ENCODE data around the gene ERCC2. TPM values are rescaled to one million over a fixed set of nuclear protein-coding genes. Genes with fewer than 3 reads are reported as not detected.
"Not testable (repeated sequence)": the region's sequence is repeated elsewhere in the genome, so short reads cannot be mapped to it uniquely, and the experiment has no call there.

ERCC2 gene
- total RNA-seq, 2 experiments from 2014 or later: 19.0 to 20.0 TPM

DNA sequence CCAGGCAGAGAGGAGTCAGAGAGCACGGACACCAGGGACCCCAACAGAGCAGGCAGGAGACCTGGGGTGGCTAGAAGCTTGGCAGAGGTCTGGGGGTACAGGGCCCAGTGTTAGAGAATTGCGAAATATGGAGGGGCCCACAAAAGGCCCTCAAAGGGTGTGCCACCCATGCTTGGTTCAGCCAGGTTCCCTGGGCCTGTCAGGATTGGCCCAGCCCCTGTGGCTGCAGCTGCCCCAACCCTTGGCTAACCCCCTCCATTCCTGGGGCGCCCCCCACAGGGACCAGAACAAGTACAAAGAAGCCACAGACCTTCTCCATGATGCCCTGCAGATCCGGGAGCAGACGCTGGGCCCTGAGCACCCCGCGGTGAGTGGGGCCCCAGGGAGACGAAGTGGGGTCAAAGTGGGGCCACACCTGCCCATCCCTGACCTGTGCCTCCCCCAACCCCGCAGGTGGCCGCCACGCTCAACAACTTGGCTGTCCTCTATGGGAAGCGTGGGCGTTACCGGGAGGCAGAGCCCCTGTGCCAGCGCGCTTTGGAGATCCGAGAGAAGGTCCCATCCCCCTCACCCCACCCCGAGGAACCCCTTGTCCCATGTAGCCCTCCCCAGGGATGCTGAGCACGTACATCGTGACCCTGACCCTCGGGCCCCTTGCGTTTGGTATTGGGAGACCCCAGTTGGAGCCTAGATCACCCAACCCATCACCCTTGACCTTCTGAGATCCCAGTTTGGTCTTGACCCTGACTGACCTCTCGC is 21.8 kb downstream of the ERCC2 start:
- POLR2A ChIA-PET: no interaction called here
- no peaks in the 10 kb centered on the region for H3K4me1 Mint-ChIP-seq
- CTCF ChIA-PET: interaction anchor here (0.5 kb wide), 1 partner anchor 396 kb away, joined by 3 read pairs; no protein-coding TSS in a partner anchor
- no peak for DNase-seq
- H3K9me3 Mint-ChIP-seq: no peaks in the 10 kb centered on the region
- H3K4me3 Mint-ChIP-seq: no peak overlapping the region
- H3K27ac Mint-ChIP-seq: no peak overlapping the region
- H3K27me3 Mint-ChIP-seq: peaks cover 7% of the 10 kb centered on the region
- peaks cover 2% of the 10 kb centered on the region for H3K36me3 Mint-ChIP-seq (ENCODE audit: low read depth)

DNA sequence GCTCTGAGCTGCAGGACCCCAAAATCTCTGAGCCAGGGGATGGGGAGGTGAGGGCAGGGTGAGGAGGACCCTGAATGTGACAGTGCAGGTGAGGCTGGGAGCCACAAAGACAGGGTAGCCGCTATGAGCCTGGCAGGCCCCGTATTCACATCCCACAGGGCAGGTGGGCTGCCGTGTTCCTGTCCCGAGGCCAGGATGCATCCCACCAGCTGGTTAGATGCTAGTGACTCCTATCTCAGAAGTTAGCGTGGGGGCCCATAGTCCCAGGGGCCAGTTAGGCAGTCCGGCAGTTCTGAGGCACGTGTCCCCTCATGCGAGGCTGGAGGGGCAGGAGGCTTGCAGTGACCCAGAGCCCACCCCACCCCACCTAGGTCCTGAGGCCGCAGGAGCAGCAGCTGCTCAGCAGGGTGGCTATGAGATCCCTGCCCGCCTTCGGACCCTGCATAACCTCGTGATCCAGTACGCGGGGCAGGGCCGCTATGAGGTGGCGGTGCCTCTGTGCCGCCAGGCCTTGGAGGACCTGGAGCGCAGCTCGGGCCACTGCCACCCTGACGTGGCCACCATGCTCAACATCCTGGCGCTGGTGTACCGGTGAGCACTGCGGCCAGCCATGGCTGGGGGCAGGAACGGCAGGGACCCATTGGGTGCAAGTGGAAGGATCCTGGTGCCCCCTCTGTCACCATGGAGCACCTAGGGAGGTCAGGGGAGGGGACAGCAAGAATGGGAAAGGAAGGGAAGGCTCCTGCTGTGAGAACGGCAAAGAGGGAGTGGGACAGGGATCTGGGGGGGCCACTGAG is 22.6 kb downstream of the ERCC2 start:
- peaks cover 8% of the 10 kb centered on the region for H3K27me3 Mint-ChIP-seq
- H3K4me1 Mint-ChIP-seq: no peaks in the 10 kb centered on the region
- H3K36me3 Mint-ChIP-seq (ENCODE audit: low read depth): no peaks in the 10 kb centered on the region
- no peaks in the 10 kb centered on the region for H3K9me3 Mint-ChIP-seq
- H3K4me3 Mint-ChIP-seq: no peak overlapping the region
- ChIA-PET POLR2A (no interaction called here), CTCF (no interaction called here)
- no peak for DNase-seq
- H3K27ac Mint-ChIP-seq: no peak overlapping the region

DNA sequence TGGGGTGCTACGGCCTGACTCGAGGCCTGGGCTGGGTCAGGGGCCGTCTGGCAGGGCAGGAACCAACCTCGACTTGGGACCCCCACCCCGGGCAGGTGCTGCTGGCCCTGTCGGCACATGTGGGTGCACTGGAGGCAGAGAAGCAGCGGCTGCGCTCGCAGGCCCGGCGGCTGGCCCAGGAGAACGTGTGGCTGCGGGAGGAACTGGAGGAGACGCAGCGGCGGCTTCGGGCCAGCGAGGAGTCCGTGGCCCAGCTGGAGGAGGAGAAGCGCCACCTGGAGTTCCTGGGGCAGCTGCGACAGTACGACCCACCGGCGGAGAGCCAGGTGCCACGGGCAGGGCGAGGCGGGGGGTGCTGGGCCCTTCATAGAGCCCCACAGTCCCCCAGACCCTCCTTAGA is 23.9 kb downstream of the ERCC2 start:
- Mint-ChIP-seq H3K4me3 (no peak overlapping the region), H3K4me1 (no peaks in the 10 kb centered on the region), H3K36me3 (ENCODE audit: low read depth) (no peaks in the 10 kb centered on the region), H3K27me3 (peaks cover 8% of the 10 kb centered on the region), H3K27ac (no peak overlapping the region), H3K9me3 (no peaks in the 10 kb centered on the region)
- POLR2A ChIA-PET: no interaction called here
- DNase-seq: no peak
- CTCF ChIA-PET: no interaction called here

DNA sequence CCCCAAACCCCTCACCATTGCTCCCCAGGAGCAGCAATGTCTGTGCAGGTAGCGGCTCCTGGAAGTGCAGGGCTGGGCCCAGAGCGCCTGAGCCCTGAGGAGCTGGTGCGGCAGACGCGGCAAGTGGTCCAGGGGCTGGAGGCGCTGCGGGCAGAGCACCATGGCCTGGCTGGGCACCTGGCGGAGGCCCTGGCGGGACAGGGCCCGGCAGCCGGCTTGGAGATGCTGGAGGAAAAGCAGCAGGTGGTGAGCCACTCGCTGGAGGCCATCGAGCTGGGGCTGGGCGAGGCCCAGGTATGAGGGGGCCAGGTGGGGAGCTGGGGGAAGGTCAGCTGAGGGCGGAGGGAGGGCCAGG is 24.9 kb downstream of the ERCC2 start:
- H3K9me3 Mint-ChIP-seq: no peaks in the 10 kb centered on the region
- H3K4me1 Mint-ChIP-seq: no peaks in the 10 kb centered on the region
- ChIA-PET POLR2A (no interaction called here), CTCF (no interaction called here)
- no peak for DNase-seq
- no peak overlapping the region for H3K4me3 Mint-ChIP-seq
- no peak overlapping the region for H3K27ac Mint-ChIP-seq
- H3K36me3 Mint-ChIP-seq (ENCODE audit: low read depth): no peaks in the 10 kb centered on the region
- peaks cover 8% of the 10 kb centered on the region for H3K27me3 Mint-ChIP-seq

DNA sequence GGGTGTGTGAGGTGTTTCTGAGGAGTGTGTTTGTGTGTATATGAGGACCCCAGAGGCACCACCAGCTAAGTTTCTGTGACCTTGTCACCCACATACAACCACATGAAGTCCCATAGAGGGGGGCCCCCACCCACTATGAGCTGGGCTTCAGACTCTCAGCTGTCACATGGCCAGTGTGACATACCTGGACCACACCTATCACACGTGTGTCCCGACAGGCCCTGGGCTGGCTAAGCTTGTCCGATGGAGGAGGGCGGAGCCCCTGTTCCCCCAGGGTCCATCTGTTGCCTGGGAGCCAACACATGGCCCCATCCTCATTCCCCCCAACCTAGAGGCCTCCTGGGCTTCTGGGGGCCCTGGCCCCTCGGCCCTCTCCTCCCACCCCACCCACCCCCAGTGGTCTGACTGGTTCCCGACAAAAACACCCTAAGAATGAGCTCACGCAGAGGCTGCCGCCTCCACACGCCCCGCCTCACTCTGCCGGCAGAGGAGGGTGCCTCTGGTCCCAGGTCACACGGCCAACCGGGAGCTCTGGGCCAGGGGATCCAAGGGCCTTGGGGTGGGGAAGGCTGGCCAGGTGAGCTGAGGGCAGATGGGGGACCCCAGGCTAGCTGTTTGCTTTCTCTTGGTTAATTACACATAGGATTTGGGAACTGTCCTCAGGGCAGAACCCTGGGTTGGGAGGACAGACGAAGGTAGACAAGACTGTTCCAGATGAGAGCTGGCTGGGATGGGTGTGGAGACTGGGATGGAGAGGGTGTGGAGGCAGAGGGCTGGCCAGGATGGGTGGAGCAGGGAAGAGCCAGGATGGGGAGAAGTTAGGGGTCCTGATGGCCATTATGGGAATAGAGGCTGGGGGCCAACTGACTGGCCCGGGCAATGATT is 25.5 kb downstream of the ERCC2 start:
- ChIA-PET CTCF (interaction anchor here (0.7 kb wide), 1 partner anchor 279 kb away, joined by 4 read pairs; no protein-coding TSS in a partner anchor), POLR2A (no interaction called here)
- Mint-ChIP-seq H3K4me1 (peaks cover 3% of the 10 kb centered on the region), H3K27me3 (peaks cover 13% of the 10 kb centered on the region), H3K9me3 (no peaks in the 10 kb centered on the region), H3K27ac (no peak overlapping the region), H3K36me3 (ENCODE audit: low read depth) (no peaks in the 10 kb centered on the region), H3K4me3 (no peak overlapping the region)
- no peak for DNase-seq

DNA sequence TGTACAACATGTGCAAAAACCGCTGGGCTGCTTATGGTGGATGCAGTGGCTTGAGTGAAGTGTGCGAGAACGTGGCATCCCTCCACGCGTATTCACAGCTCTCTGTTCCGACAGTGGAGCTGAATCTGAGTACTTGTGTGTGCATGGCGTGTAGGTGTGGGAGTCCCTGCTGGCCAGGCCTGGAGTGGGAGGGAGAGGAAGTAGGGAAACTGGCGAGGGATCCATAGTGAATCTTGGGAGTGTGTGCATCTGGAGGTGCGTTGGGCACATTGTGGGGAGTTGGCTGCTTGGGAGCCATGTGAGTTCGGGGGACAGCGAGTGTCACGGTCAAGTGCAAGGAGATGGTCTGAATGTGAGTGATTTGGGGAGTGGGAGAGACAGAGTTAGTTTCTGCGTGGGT is 27.5 kb downstream of the ERCC2 start:
- Mint-ChIP-seq H3K27ac (no peak overlapping the region), H3K36me3 (ENCODE audit: low read depth) (no peaks in the 10 kb centered on the region), H3K9me3 (no peaks in the 10 kb centered on the region), H3K4me1 (peaks cover 7% of the 10 kb centered on the region), H3K27me3 (peaks cover 13% of the 10 kb centered on the region), H3K4me3 (no peak overlapping the region)
- ChIA-PET POLR2A (no interaction called here), CTCF (no interaction called here)
- DNase-seq: no peak

DNA sequence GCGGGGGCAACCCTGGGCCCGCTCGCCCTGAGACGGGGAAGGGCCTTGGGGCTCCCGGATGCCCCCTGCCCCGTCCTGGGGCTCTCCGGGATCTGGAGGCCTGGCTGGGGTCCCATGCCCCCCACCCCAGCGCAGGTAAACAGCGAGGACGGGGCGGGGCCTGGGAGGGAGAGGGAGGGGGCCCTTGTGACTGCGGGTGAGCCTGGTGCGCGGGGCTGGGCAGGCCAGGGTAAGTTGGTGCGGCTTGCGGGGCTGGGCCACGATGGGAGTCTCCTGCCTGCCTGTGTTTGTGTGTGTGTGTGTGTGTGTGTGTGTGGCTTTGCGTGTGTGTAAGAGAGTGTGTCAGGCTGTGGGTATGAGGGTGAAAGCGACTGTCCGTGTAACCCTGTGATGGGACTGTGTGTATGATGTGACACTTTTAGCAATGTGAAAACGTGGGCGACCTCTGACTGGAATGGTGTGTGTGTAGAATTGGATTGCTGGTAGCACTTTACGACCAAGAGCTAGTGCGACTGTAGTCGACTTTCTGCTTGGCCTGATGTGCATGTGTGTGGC is 29.4 kb downstream of the ERCC2 start:
- Mint-ChIP-seq H3K27me3 (peaks cover 16% of the 10 kb centered on the region), H3K4me3 (no peak overlapping the region), H3K4me1 (peaks cover 7% of the 10 kb centered on the region), H3K9me3 (no peaks in the 10 kb centered on the region), H3K27ac (no peak overlapping the region), H3K36me3 (ENCODE audit: low read depth) (no peaks in the 10 kb centered on the region)
- POLR2A ChIA-PET: interaction anchor here (0.6 kb wide), 1 partner anchor 519 kb away, joined by 5 read pairs; no protein-coding TSS in a partner anchor
- no peak for DNase-seq
- CTCF ChIA-PET: interaction anchor here (1.8 kb wide), 1 partner anchor 138 kb away, joined by 4 read pairs; no protein-coding TSS in a partner anchor

DNA sequence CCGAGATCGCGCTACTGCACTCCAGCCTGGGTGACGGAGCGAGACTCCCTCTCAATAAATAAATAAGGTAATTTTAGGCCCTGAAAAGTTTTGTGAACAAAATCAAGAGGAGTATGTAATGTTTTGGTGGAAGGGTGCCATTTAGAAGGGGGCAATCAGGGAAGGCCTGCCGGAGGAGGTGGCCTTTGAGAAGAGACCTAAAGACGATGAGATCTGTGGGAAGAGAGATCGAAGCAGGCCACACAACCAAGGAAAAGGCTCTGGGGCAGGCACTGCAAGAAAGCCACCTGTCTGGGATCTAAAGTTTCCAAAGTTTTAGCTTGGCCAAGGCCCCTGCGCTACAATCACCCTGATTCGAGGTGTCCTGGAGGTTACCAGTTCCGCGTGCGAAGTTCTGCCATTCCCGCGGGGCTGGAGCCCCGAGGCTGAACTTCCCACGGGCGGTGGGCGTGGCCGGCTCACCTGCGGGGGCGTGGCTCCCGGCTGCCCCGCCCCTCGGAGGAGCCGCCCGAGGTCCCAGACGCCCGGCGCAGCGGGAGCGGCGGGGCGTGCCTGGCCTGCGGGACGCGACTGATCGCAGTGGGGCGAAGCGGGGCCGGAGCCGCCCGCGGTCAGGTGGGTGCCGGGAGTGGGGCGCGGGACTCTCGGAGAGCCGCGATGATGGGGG is 30.0 kb downstream of the ERCC2 start, which contains the start of gene KLC3:
Gene KLC3, plus strand, starts transcription at position 519 of the 667 bp plus-strand sequence. CDS start 4,792 bp downstream, outside the sequence.
- H3K4me1 Mint-ChIP-seq: peaks cover 7% of the 10 kb centered on the region
- H3K9me3 Mint-ChIP-seq: no peaks in the 10 kb centered on the region
- ChIA-PET POLR2A (no interaction called here), CTCF (interaction anchor here (1.5 to 2.0 kb wide), 3 partner anchors 14 to 138 kb away, joined by 3 to 5 read pairs (median 4); no protein-coding TSS in a partner anchor)
- H3K27ac Mint-ChIP-seq: no peak within 1 kb of the TSS
- H3K4me3 Mint-ChIP-seq: peak within 1 kb of the TSS; percentile 15
- H3K36me3 Mint-ChIP-seq (ENCODE audit: low read depth): no peaks in the 10 kb centered on the region
- peak; percentile 41 for DNase-seq
- peaks cover 13% of the 10 kb centered on the region for H3K27me3 Mint-ChIP-seq

DNA sequence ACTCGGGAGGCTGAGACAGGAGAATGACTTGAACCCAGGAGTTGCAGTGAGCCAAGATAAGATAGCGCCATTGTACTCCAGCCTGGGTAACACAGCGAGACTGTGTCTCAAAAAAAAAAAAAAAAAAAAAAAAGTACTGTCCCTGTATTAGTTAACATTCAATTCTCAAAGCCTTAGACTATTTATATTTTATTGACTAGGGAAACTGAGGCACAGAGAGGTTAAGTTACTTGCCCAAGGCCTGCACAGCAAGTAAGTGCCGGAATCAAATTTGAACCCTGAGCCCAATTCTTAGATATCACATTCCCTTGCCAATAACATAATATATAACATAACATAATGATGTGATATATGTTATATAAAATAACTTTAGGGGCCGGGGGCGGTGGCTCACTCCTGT is 30.7 kb downstream of the ERCC2 start:
- peaks cover 7% of the 10 kb centered on the region for H3K4me1 Mint-ChIP-seq
- ChIA-PET POLR2A (no interaction called here), CTCF (interaction anchor here (0.8 to 2.1 kb wide), 11 partner anchors 13 to 247 kb away, joined by 3 to 6 read pairs (median 4); partner anchors contain the start of gene PPP1R37)
- no peaks in the 10 kb centered on the region for H3K36me3 Mint-ChIP-seq (ENCODE audit: low read depth)
- H3K27ac Mint-ChIP-seq: no peak overlapping the region
- no peaks in the 10 kb centered on the region for H3K9me3 Mint-ChIP-seq
- peaks cover 12% of the 10 kb centered on the region for H3K27me3 Mint-ChIP-seq
- DNase-seq: no peak
- H3K4me3 Mint-ChIP-seq: no peak overlapping the region

DNA sequence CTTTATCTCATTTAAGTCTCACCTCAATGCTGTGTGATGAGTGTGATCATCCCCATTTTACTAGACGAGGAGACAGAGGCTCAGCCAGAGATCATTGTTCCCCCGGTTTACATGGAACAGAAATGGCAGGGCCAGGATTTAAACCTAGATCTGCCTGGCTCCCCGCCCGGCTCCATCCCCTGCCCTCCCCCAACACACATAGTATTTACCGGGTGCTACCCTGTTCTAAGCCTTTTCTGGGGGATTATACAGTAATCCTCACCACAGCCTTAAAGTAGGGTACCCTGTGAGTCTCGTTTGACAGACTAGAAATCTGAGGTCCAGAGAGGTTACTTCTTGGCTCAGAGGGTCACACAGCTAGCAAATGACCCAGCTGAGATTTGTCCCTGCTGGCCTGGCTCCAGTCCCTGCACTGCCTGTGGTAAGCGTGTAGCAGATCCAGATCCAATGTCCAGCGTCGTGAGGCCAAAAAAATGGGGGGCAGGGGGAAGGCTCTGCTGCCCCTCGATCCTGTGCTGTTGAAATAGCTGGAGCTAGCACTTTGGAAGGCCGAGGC is 33.6 kb downstream of the ERCC2 start:
- Mint-ChIP-seq H3K27ac (no peak overlapping the region), H3K27me3 (peaks cover 9% of the 10 kb centered on the region), H3K9me3 (no peaks in the 10 kb centered on the region), H3K36me3 (ENCODE audit: low read depth) (no peaks in the 10 kb centered on the region), H3K4me3 (no peak overlapping the region), H3K4me1 (peaks cover 7% of the 10 kb centered on the region)
- CTCF ChIA-PET: interaction anchor here (0.6 to 1.4 kb wide), 4 partner anchors 10 to 658 kb away, joined by 3 to 5 read pairs (median 4); partner anchors contain the start of gene CCDC61
- POLR2A ChIA-PET: no interaction called here
- no peak for DNase-seq

DNA sequence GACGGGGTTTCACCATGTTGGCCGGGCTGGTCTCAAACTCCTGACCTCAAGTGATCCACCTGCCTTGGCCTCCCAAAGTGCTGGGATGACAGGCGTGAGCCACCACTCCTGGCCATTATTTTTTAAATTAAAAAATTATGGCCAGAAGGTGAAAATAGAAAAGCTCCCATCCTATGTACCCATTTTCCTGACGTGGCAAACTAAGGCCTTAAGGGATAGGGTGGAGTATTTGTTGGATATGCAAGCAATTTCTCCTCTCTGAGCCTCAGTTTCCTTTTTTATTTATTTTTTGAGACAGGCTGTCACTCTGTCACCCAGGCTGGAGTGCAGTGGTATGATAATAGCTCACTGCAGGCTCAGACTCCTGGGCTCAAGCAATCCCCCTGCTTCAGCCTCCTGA is 35.5 kb downstream of the ERCC2 start:
- H3K36me3 Mint-ChIP-seq (ENCODE audit: low read depth); H3K4me3 Mint-ChIP-seq; H3K4me1 Mint-ChIP-seq; DNase-seq; H3K27me3 Mint-ChIP-seq; H3K9me3 Mint-ChIP-seq; H3K27ac Mint-ChIP-seq; CTCF ChIA-PET; POLR2A ChIA-PET: not testable (repeated sequence)

All from activated CD4-positive, alpha-beta memory T cell treated with anti-CD3 and anti-CD28 coated beads, Interleukin-2, amount 10 ng/mL, durations not matched to agents 7 days and 5 days (primary cell).